ENCODE measurements around the gene IGSF23.

- no peak for TF ChIP-seq CTCF (IDR thresholded peaks at IDR 0.05)
- TF ChIP-seq POLR2AphosphoS5 (IDR thresholded peaks at IDR 0.05) = no peak
These were observed at the start of gene IGSF23 for GRCh38 chr19:44613295-44614178.

All from upper lobe of left lung (tissue), 4 donors.